Measurements from ENCODE around the gene ST6GALNAC5.
"Not testable (repeated sequence)": the region's sequence is repeated elsewhere in the genome, so short reads cannot be mapped to it uniquely, and the experiment has no call there.

ST6GALNAC5 gene

GRCh38 chr1:76867342-76868130, at the start of gene ST6GALNAC5:
ST6GALNAC5 (plus strand) TSS chr1:76867480.
- DNase-seq, result peak; percentile 10

- DNase-seq, result no peak
Measured at GRCh38 chr1:76820028-76820427, 47.3 kb upstream of the ST6GALNAC5 start.

- not testable (repeated sequence) for DNase-seq
Measured at GRCh38 chr1:76822961-76823360, 44.3 kb upstream of the ST6GALNAC5 start.

GRCh38 chr1:76824106-76824505, 43.2 kb upstream of the ST6GALNAC5 start:
- DNase-seq, result no peak

- no peak for DNase-seq
Measured at GRCh38 chr1:76826072-76826845, 41.0 kb upstream of the ST6GALNAC5 start.

- no peak for DNase-seq
Measured at GRCh38 chr1:76827066-76827465, 40.2 kb upstream of the ST6GALNAC5 start.

GRCh38 chr1:76830373-76830772, 36.9 kb upstream of the ST6GALNAC5 start:
- DNase-seq, result no peak

- no peak for DNase-seq
Measured at GRCh38 chr1:76832521-76832920, 34.8 kb upstream of the ST6GALNAC5 start.

- DNase-seq, result no peak
Measured at GRCh38 chr1:76833151-76833550, 34.1 kb upstream of the ST6GALNAC5 start.

- no peak for DNase-seq
Measured at GRCh38 chr1:76833856-76834255, 33.4 kb upstream of the ST6GALNAC5 start.

- DNase-seq, result no peak
Measured at GRCh38 chr1:76835203-76835602, 32.1 kb upstream of the ST6GALNAC5 start.

GRCh38 chr1:76840278-76840677, 27.0 kb upstream of the ST6GALNAC5 start:
- DNase-seq, result no peak

- no peak for DNase-seq
Measured at GRCh38 chr1:76841460-76841859, 25.8 kb upstream of the ST6GALNAC5 start.

- no peak for DNase-seq
Measured at GRCh38 chr1:76843821-76844464, 23.3 kb upstream of the ST6GALNAC5 start.

GRCh38 chr1:76854255-76854654, 13.0 kb upstream of the ST6GALNAC5 start:
- DNase-seq, result no peak

GRCh38 chr1:76856104-76856503, 11.2 kb upstream of the ST6GALNAC5 start:
- no peak for DNase-seq

- DNase-seq, result no peak
Measured at GRCh38 chr1:76857138-76857537, 10.1 kb upstream of the ST6GALNAC5 start.

- DNase-seq, result no peak
Measured at GRCh38 chr1:76857973-76858372, 9.3 kb upstream of the ST6GALNAC5 start.

- DNase-seq, result no peak
Measured at GRCh38 chr1:76861149-76861548, 6.1 kb upstream of the ST6GALNAC5 start.

- DNase-seq, result no peak
Measured at GRCh38 chr1:76862447-76862846, 4.8 kb upstream of the ST6GALNAC5 start.

- DNase-seq, result no peak
Measured at GRCh38 chr1:76864383-76864782, 2.9 kb upstream of the ST6GALNAC5 start.

GRCh38 chr1:76865696-76866286, 1.5 kb upstream of the ST6GALNAC5 start:
- no peak for DNase-seq

GRCh38 chr1:76866566-76866965, 714 bp upstream of the ST6GALNAC5 start:
- DNase-seq, result no peak
